ENCODE measurements around the gene GTSE1. TPM values are rescaled to one million over a fixed set of nuclear protein-coding genes. Genes with fewer than 3 reads are reported as not detected.

GTSE1 gene
- total RNA-seq, 1 experiment from 2014 or later = 42.6 TPM

GRCh38 chr22:46293577-46294260, 3.0 kb upstream of the GTSE1 start:
- no peak overlapping the region for H4K91ac ChIP-seq (ENCODE audit: insufficient read length, low read depth, low read length)
- H2AK5ac ChIP-seq (ENCODE audit: insufficient read length, low read length) = no peak overlapping the region
- no peak overlapping the region for H3T11ph ChIP-seq (ENCODE audit: low read length)
- H2AFZ ChIP-seq (ENCODE audit: low read length) = no peak overlapping the region
- DNase-seq = no peak
- H3K14ac ChIP-seq (ENCODE audit: insufficient read depth, low read length) = no peak overlapping the region
- no peak overlapping the region for H3K4ac ChIP-seq (ENCODE audit: low read depth, low read length)
- H2BK12ac ChIP-seq (ENCODE audit: insufficient read length, low read depth, low read length) = no peak overlapping the region
- WGBS (ENCODE audit: extremely low coverage, insufficient read length, low lambda C conversion rate) = no CpG with 5 or more reads among the region's 11 CpGs
- H4K8ac ChIP-seq (replicated peaks; ENCODE audit: insufficient read length, low read depth, low read length) = no peak overlapping the region
- no peaks in the 10 kb centered on the region for H3K4me1 ChIP-seq (ENCODE audit: insufficient read depth, low read length)
- no peaks in the 10 kb centered on the region for H4K20me1 ChIP-seq (ENCODE audit: control insufficient read depth, insufficient read depth, insufficient read length)
- H2BK120ac ChIP-seq (ENCODE audit: low read depth, low read length, poor library complexity, severe bottlenecking) = no peak overlapping the region
- no peak overlapping the region for H3K23ac ChIP-seq (ENCODE audit: insufficient read length, low read depth, low read length)
- H3K56ac ChIP-seq (ENCODE audit: insufficient read length, low read depth, low read length) = no peak overlapping the region
- peaks cover 4 to 24% (median 19%) of the 10 kb centered on the region in 3 experiments; a peak in 6 of 7 replicates for H3K36me3 Mint-ChIP-seq (ENCODE audit: insufficient read depth in 1 of 3, low read depth in 3 of 3)
- no peak overlapping the region for H3K18ac ChIP-seq (ENCODE audit: insufficient read length, low read depth, low read length)
- H2BK15ac ChIP-seq (ENCODE audit: low read depth, low read length) = no peak overlapping the region
- no peaks in the 10 kb centered on the region for H3K79me1 ChIP-seq (ENCODE audit: insufficient read depth, low read depth, low read length, poor library complexity, severe bottlenecking)
- H3K4me1 Mint-ChIP-seq = peaks cover 20 to 21% of the 10 kb centered on the region in 2 experiments
- H3K27me3 Mint-ChIP-seq (ENCODE audit: low read depth) = no peaks in the 10 kb centered on the region; the same call in 1 of the 2 replicates
- H3K9me3 Mint-ChIP-seq = no peaks in the 10 kb centered on the region
- H3K27me3 ChIP-seq (ENCODE audit: insufficient read depth, low read length) = no peaks in the 10 kb centered on the region
- H3K4me2 ChIP-seq (ENCODE audit: insufficient read depth, insufficient read length, low read length) = no peak overlapping the region
- no peak overlapping the region for H2BK5ac ChIP-seq (ENCODE audit: insufficient read length, low read length)
- no peak overlapping the region; a peak in 1 of 7 replicates for H3K27ac Mint-ChIP-seq
- H3K4me3 Mint-ChIP-seq = no peak overlapping the region
- H2BK20ac ChIP-seq (ENCODE audit: low read depth, low read length, poor library complexity, severe bottlenecking) = no peak overlapping the region
- H3K27ac ChIP-seq (ENCODE audit: insufficient read length, low read depth, low read length) = no peak overlapping the region
- TF ChIP-seq, protein P1, sequence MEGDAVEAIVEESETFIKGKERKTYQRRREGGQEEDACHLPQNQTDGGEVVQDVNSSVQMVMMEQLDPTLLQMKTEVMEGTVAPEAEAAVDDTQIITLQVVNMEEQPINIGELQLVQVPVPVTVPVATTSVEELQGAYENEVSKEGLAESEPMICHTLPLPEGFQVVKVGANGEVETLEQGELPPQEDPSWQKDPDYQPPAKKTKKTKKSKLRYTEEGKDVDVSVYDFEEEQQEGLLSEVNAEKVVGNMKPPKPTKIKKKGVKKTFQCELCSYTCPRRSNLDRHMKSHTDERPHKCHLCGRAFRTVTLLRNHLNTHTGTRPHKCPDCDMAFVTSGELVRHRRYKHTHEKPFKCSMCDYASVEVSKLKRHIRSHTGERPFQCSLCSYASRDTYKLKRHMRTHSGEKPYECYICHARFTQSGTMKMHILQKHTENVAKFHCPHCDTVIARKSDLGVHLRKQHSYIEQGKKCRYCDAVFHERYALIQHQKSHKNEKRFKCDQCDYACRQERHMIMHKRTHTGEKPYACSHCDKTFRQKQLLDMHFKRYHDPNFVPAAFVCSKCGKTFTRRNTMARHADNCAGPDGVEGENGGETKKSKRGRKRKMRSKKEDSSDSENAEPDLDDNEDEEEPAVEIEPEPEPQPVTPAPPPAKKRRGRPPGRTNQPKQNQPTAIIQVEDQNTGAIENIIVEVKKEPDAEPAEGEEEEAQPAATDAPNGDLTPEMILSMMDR (conservative IDR thresholded peaks at IDR 0.05) = no peak
- peaks cover 9% of the 10 kb centered on the region for H3K23me2 ChIP-seq (ENCODE audit: insufficient read length, low read depth, low read length, poor library complexity, severe bottlenecking)
- no peak overlapping the region for H4K5ac ChIP-seq (ENCODE audit: insufficient read length, low read depth, low read length)
- no peaks in the 10 kb centered on the region for H3K9me3 ChIP-seq (ENCODE audit: control insufficient read depth, low read depth, low read length)
- H3K9ac ChIP-seq (ENCODE audit: extremely low read depth, insufficient read length, low read length) = no peak overlapping the region
- H3K79me2 ChIP-seq (ENCODE audit: insufficient read depth, low read length) = no peaks in the 10 kb centered on the region; the same call in 1 of the 2 replicates

Data from H9 (cell line).